Keratinocyte (primary cell): ENCODE data around the gene MSRB1. TPM values are rescaled to one million over a fixed set of nuclear protein-coding genes. Genes with fewer than 3 reads are reported as not detected.

ENCODE experiments used
- DNase-seq: peaks from one replicate; pipeline ENCODE4 v3.0.0-alpha.2; 2011; ENCODE audit warnings: low read depth, missing footprints, low spot score
- FAIRE-seq: peaks from 2 replicates; lab custom pipeline; 2011; peaks lifted over from hg19 to GRCh38; lab: Jason Lieb, UNC
- H2AFZ ChIP-seq: 2 replicates; pipeline ENCODE4 v1.6.0; 2012; ENCODE audit warnings: low read length, control low read depth, inconsistent platforms; ENCODE audit not compliant: control insufficient read depth
- H3K27ac ChIP-seq: 2 replicates; pipeline ENCODE4 v1.5.1; 2011; ENCODE audit warnings: low read length; ENCODE audit not compliant: control insufficient read depth, insufficient read depth
- H3K27me3 ChIP-seq: 3 replicates; pipeline ENCODE4 v1.6.0; 2011; ENCODE audit warnings: low read length; ENCODE audit not compliant: control insufficient read depth, insufficient read depth; ENCODE audit errors: extremely low read depth
- H3K36me3 ChIP-seq, 2 experiments: 2 replicates in 1 of 2; 3 replicates in 1 of 2; pipeline ENCODE4 v1.5.1; 2011; ENCODE audit warnings: low read length in 2 of 2, mild to moderate bottlenecking in 1 of 2; ENCODE audit not compliant: control insufficient read depth in 2 of 2, insufficient read depth in 2 of 2; ENCODE audit errors: extremely low read depth in 1 of 2
- H3K4me1 ChIP-seq: 3 replicates; pipeline ENCODE4 v1.5.1; 2011; ENCODE audit warnings: low read length; ENCODE audit not compliant: control insufficient read depth, insufficient read depth; ENCODE audit errors: extremely low read depth
- H3K4me2 ChIP-seq: 3 replicates; pipeline ENCODE4 v1.6.0; 2011; ENCODE audit warnings: low read depth, low read length; ENCODE audit not compliant: control insufficient read depth, insufficient read depth; ENCODE audit errors: extremely low read depth
- H3K4me3 ChIP-seq, 3 experiments: fragments of 200-600 bp in 1 of 3; sonication (generic) in 1 of 3; 2 replicates in 2 of 3; 3 replicates in 1 of 3; pipeline ENCODE4 v1.5.1; 2011 to 2016; ENCODE audit warnings: low read length in 3 of 3, mild to moderate bottlenecking in 3 of 3, control low read depth in 2 of 3, inconsistent platforms in 1 of 3, low read depth in 1 of 3, mixed read lengths in 1 of 3, mixed run types in 1 of 3, moderate library complexity in 1 of 3; ENCODE audit not compliant: control insufficient read depth in 2 of 3, insufficient read depth in 2 of 3; ENCODE audit errors: extremely low read depth in 1 of 3
- H3K79me2 ChIP-seq: 2 replicates; pipeline ENCODE4 v1.6.0; 2012; ENCODE audit warnings: low read length; ENCODE audit not compliant: control insufficient read depth, insufficient read depth
- H3K9ac ChIP-seq: 3 replicates; pipeline ENCODE4 v1.6.0; 2011; ENCODE audit warnings: low read length; ENCODE audit not compliant: control insufficient read depth, insufficient read depth; ENCODE audit errors: extremely low read depth
- H3K9me1 ChIP-seq: 3 replicates; pipeline ENCODE4 v1.6.0; 2011; ENCODE audit warnings: low read length; ENCODE audit not compliant: control insufficient read depth, insufficient read depth; ENCODE audit errors: extremely low read depth
- H3K9me3 ChIP-seq: 2 replicates; pipeline ENCODE4 v1.5.1; 2012; ENCODE audit warnings: low read depth, low read length; ENCODE audit not compliant: control insufficient read depth
- H4K20me1 ChIP-seq: 3 replicates; pipeline ENCODE4 v1.6.0; 2011; ENCODE audit warnings: low read length; ENCODE audit not compliant: control insufficient read depth, insufficient read depth; ENCODE audit errors: extremely low read depth
- EZH2 ChIP-seq: IDR thresholded peaks from one replicate; pipeline ENCODE4 v1.6.1; 2012; ENCODE audit warnings: inconsistent platforms, mild to moderate bottlenecking, low read length, moderate library complexity
- dilution Hi-C: fragments of 300-500 bp; cut with MboI; formaldehyde crosslinking; loops from one replicate; pipeline ENCODE4 v1.7.0; 2020; ENCODE audit warnings: low sequenced_read_pairs; ENCODE audit not compliant: extremely low pct_ligation_motif_present
- polyA plus RNA-seq, 5 experiments: library from polyadenylated mRNA; depleted of rRNA in 3 of 5; stranded (reverse) in 3 of 5; stranded (forward) in 1 of 5; unstranded in 1 of 5; fragments of >200 nt; gene quantifications; 1 replicate in 1 of 5; 2 replicates in 3 of 5; 3 replicates in 1 of 5; pipeline versions ENCODE4 v1.2.1 to v1.2.3, GENCODE V29; 2011 to 2012; ENCODE audit warnings: missing spikeins in 2 of 5, low read depth in 1 of 5, low replicate concordance in 1 of 5
- TF ChIP-seq, protein P1 (sequence below), 3 experiments: IDR thresholded peaks in 1 of 3; conservative IDR thresholded peaks in 1 of 3; optimal IDR thresholded peaks in 1 of 3; 2 replicates in 2 of 3; 3 replicates in 1 of 3; pipeline versions ENCODE3 to v1.5.1; 2011; ENCODE audit warnings: low read length in 3 of 3, mild to moderate bottlenecking in 3 of 3, moderate library complexity in 2 of 3, control low read depth in 1 of 3, inconsistent platforms in 1 of 3; ENCODE audit not compliant: insufficient read depth in 2 of 3; ENCODE audit errors: extremely low read depth in 1 of 3

Gene MSRB1
- polyA plus RNA-seq, 1 donor (not counting 4 experiments of a cell fraction or from before 2014, with no cell fraction given), result 25.2 TPM

DNA sequence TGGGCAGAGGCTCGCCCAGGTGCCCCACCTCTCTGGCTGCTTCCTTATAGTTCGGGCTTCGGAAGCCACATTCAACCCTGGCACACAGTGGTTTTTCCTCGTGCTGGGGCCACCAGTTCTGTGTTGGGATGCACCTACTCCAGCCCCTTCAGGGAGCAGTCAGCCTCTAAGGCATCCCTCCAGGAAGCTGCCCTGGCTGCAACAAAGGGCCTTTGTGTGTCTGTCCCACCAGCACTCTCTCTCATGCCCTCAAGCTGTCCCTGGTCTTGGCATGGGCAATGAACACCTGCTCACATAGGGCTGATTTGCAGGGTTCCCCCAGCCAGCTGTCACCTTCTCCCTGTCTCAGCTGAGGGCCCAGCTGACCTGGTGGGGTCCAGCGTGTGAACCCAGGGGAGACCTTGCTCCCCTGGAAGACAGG is 39.0 kb upstream of the MSRB1 start:
- H3K79me2 ChIP-seq, result peaks cover 2% of the 10 kb centered on the region
- no peaks in the 10 kb centered on the region for H3K9me3 ChIP-seq
- H2AFZ ChIP-seq, result no peak overlapping the region
- TF ChIP-seq EZH2, result no peak
- TF ChIP-seq, protein P1, sequence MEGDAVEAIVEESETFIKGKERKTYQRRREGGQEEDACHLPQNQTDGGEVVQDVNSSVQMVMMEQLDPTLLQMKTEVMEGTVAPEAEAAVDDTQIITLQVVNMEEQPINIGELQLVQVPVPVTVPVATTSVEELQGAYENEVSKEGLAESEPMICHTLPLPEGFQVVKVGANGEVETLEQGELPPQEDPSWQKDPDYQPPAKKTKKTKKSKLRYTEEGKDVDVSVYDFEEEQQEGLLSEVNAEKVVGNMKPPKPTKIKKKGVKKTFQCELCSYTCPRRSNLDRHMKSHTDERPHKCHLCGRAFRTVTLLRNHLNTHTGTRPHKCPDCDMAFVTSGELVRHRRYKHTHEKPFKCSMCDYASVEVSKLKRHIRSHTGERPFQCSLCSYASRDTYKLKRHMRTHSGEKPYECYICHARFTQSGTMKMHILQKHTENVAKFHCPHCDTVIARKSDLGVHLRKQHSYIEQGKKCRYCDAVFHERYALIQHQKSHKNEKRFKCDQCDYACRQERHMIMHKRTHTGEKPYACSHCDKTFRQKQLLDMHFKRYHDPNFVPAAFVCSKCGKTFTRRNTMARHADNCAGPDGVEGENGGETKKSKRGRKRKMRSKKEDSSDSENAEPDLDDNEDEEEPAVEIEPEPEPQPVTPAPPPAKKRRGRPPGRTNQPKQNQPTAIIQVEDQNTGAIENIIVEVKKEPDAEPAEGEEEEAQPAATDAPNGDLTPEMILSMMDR (optimal IDR thresholded peaks at IDR 0.05 in 1 of 3, IDR thresholded peaks at IDR 0.05 in 1 of 3, conservative IDR thresholded peaks at IDR 0.05 in 1 of 3; ENCODE audit: extremely low read depth in 1 of 3, insufficient read depth in 2 of 3, low read length in 3 of 3), result no peak
- no peaks in the 10 kb centered on the region for H4K20me1 ChIP-seq
- DNase-seq (no peak), FAIRE-seq (no peak)
- no peak overlapping the region for H3K9ac ChIP-seq
- H3K4me2 ChIP-seq, result no peak overlapping the region
- peaks cover 9 to 27% of the 10 kb centered on the region in 2 experiments for H3K36me3 ChIP-seq
- dilution Hi-C loops, result no loop called here
- peaks cover 2% of the 10 kb centered on the region for H3K9me1 ChIP-seq
- H3K4me1 ChIP-seq, result peaks cover 38% of the 10 kb centered on the region
- no peak overlapping the region for H3K27ac ChIP-seq
- H3K4me3 ChIP-seq, result no peak overlapping the region
- peaks cover 34% of the 10 kb centered on the region for H3K27me3 ChIP-seq

DNA sequence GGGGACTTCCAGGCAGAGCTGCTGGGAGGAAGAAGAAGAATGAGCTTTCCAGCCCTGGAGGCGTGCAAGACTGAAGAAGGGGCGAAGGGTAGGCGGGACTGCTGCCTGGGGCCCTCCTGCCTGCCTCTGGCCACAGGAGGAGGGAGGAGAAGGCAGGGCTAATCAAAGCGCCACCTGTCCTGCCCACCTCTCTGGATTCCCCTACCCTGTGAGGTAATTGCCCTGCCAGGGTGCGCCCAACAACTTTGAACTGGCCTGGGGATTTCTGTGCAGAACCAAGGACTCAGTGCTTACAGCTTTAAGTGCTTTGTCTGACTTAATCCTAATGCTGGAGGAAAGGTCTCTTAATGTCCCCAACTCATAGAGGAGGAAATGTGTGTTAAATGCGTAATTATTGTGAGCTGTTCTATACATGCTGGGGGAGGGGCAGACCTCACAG is 38.4 kb upstream of the MSRB1 start, which contains the start of gene NOXO1:
NOXO1 (minus strand) TSS at position 72 of the 439 bp plus-strand sequence. CDS start 290 bp downstream, outside the sequence.
- Histone ChIP-seq H3K9me1 (peaks cover 2% of the 10 kb centered on the region), H3K36me3 (peaks cover 12 to 25% of the 10 kb centered on the region in 2 experiments), H2AFZ (no peak within 1 kb of the TSS), H3K27me3 (peaks cover 34% of the 10 kb centered on the region), H3K4me3 (no peak within 1 kb of the TSS), H3K9ac (no peak within 1 kb of the TSS), H3K4me1 (peaks cover 38% of the 10 kb centered on the region), H4K20me1 (no peaks in the 10 kb centered on the region), H3K27ac (no peak within 1 kb of the TSS), H3K4me2 (peak within 1 kb of the TSS; percentile 61), H3K9me3 (no peaks in the 10 kb centered on the region), H3K79me2 (peaks cover 2% of the 10 kb centered on the region)
- TF ChIP-seq, protein P1 (optimal IDR thresholded peaks at IDR 0.05 in 1 of 3, IDR thresholded peaks at IDR 0.05 in 1 of 3, conservative IDR thresholded peaks at IDR 0.05 in 1 of 3; ENCODE audit: extremely low read depth in 1 of 3, insufficient read depth in 2 of 3, low read length in 3 of 3), result peak in 1 of 3 experiments; percentile 8
- TF ChIP-seq EZH2, result no peak
- DNase-seq (no peak), FAIRE-seq (peak; percentile 51)
- dilution Hi-C loops, result no loop called here
